H9 (cell line): ENCODE data around the gene NUDT3. TPM values are rescaled to one million over a fixed set of nuclear protein-coding genes. Genes with fewer than 3 reads are reported as not detected.

ENCODE experiments used
- DNase-seq: peaks from one replicate; pipeline ENCODE4 v3.0.0-alpha.2; 2017
- H2AFZ ChIP-seq: one replicate; pipeline ENCODE4 v1.6.1; 2013; ENCODE audit warnings: mild to moderate bottlenecking, low read length, control low read depth, moderate library complexity
- H2AK5ac ChIP-seq: 2 replicates; pipeline ENCODE4 v1.6.1; 2013; ENCODE audit warnings: low read length, control low read depth, mixed read lengths; ENCODE audit not compliant: insufficient read length
- H2BK120ac ChIP-seq: one replicate; pipeline ENCODE4 v1.6.1; 2013; ENCODE audit warnings: low read depth, mild to moderate bottlenecking, low read length, control low read depth, inconsistent platforms; ENCODE audit not compliant: poor library complexity, severe bottlenecking
- H2BK12ac ChIP-seq: 2 replicates; pipeline ENCODE4 v1.6.1; 2013; ENCODE audit warnings: low read length, control low read depth, mixed read lengths, low read depth; ENCODE audit not compliant: insufficient read length
- H2BK15ac ChIP-seq: 2 replicates; pipeline ENCODE4 v1.6.1; 2013; ENCODE audit warnings: low read depth, low read length, control low read depth
- H2BK20ac ChIP-seq: one replicate; pipeline ENCODE4 v1.6.1; 2013; ENCODE audit warnings: low read depth, mild to moderate bottlenecking, low read length, control low read depth, inconsistent platforms; ENCODE audit not compliant: poor library complexity, severe bottlenecking
- H2BK5ac ChIP-seq: 2 replicates; pipeline ENCODE4 v1.6.1; 2013; ENCODE audit warnings: low read length, control low read depth, mixed read lengths; ENCODE audit not compliant: insufficient read length
- H3K14ac ChIP-seq: 2 replicates; pipeline ENCODE4 v1.6.1; 2013; ENCODE audit warnings: low read length, control low read depth; ENCODE audit not compliant: insufficient read depth
- H3K18ac ChIP-seq: 2 replicates; pipeline ENCODE4 v1.6.1; 2013; ENCODE audit warnings: low read depth, mild to moderate bottlenecking, mixed read lengths, low read length, control low read depth; ENCODE audit not compliant: insufficient read length
- H3K23ac ChIP-seq: 2 replicates; pipeline ENCODE4 v1.6.1; 2013; ENCODE audit warnings: low read length, control low read depth, mixed read lengths, low read depth; ENCODE audit not compliant: insufficient read length
- H3K23me2 ChIP-seq: 2 replicates; pipeline ENCODE4 v1.6.1; 2013; ENCODE audit warnings: low read depth, mild to moderate bottlenecking, mixed read lengths, low read length, control low read depth; ENCODE audit not compliant: insufficient read length, poor library complexity, severe bottlenecking
- H3K27ac ChIP-seq: 2 replicates; pipeline ENCODE4 v1.5.1; 2013; ENCODE audit warnings: low read length, control low read depth, mixed read lengths, low read depth; ENCODE audit not compliant: insufficient read length
- H3K27me3 ChIP-seq: 2 replicates; pipeline ENCODE4 v1.6.1; 2013; ENCODE audit warnings: low read length, control low read depth, inconsistent platforms; ENCODE audit not compliant: insufficient read depth
- H3K4ac ChIP-seq: 2 replicates; pipeline ENCODE4 v1.6.1; 2013; ENCODE audit warnings: low read depth, mild to moderate bottlenecking, control low read depth, inconsistent platforms, low read length, moderate library complexity
- H3K4me1 ChIP-seq: 2 replicates; pipeline ENCODE4 v1.6.1; 2013; ENCODE audit warnings: low read length, control low read depth, inconsistent platforms; ENCODE audit not compliant: insufficient read depth
- H3K4me2 ChIP-seq: 2 replicates; pipeline ENCODE4 v1.6.1; 2013; ENCODE audit warnings: low read length, control low read depth, mixed read lengths; ENCODE audit not compliant: insufficient read length, insufficient read depth
- H3K56ac ChIP-seq: 2 replicates; pipeline ENCODE4 v1.6.1; 2013; ENCODE audit warnings: low read depth, mild to moderate bottlenecking, mixed read lengths, low read length, control low read depth; ENCODE audit not compliant: insufficient read length
- H3K79me1 ChIP-seq: 2 replicates; pipeline ENCODE4 v1.6.1; 2013; ENCODE audit warnings: low read depth, mild to moderate bottlenecking, moderate library complexity, low read length, control low read depth, inconsistent platforms; ENCODE audit not compliant: insufficient read depth, poor library complexity, severe bottlenecking
- H3K79me2 ChIP-seq: 2 replicates; pipeline ENCODE4 v1.6.1; 2013; ENCODE audit warnings: low read length, control low read depth, inconsistent platforms; ENCODE audit not compliant: insufficient read depth
- H3K9ac ChIP-seq: 2 replicates; pipeline ENCODE4 v1.6.1; 2013; ENCODE audit warnings: low read length, control low read depth, mixed read lengths; ENCODE audit not compliant: insufficient read length; ENCODE audit errors: extremely low read depth
- H3K9me3 ChIP-seq: one replicate; pipeline ENCODE4 v1.6.1; 2013; ENCODE audit warnings: low read depth, low read length, inconsistent platforms; ENCODE audit not compliant: control insufficient read depth
- H3T11ph ChIP-seq: one replicate; pipeline ENCODE4 v1.6.1; 2013; ENCODE audit warnings: mild to moderate bottlenecking, low read length, control low read depth, inconsistent platforms
- H4K20me1 ChIP-seq: one replicate; pipeline ENCODE4 v1.6.1; 2013; ENCODE audit not compliant: control insufficient read depth, insufficient read length, insufficient read depth
- H4K5ac ChIP-seq: 2 replicates; pipeline ENCODE4 v1.6.1; 2013; ENCODE audit warnings: low read depth, mild to moderate bottlenecking, mixed read lengths, low read length, control low read depth; ENCODE audit not compliant: insufficient read length
- H4K8ac ChIP-seq: replicated peaks from 2 replicates; pipeline ENCODE4 v1.6.1; 2013; ENCODE audit warnings: low read length, control low read depth, mixed read lengths, low read depth; ENCODE audit not compliant: insufficient read length
- H4K91ac ChIP-seq: 2 replicates; pipeline ENCODE4 v1.6.1; 2013; ENCODE audit warnings: low read depth, mild to moderate bottlenecking, moderate library complexity, mixed read lengths, low read length, control low read depth; ENCODE audit not compliant: insufficient read length
- H3K27ac Mint-ChIP-seq, 3 experiments: 2 replicates in 2 of 3; 3 replicates in 1 of 3; pipeline ENCODE4 v1.8.0; 2020 to 2021; ENCODE audit warnings: mixed read lengths in 3 of 3, mild to moderate bottlenecking in 1 of 3, moderate library complexity in 1 of 3
- H3K27me3 Mint-ChIP-seq: 2 replicates; pipeline ENCODE4 v1.8.0; 2021; ENCODE audit warnings: low read depth, mild to moderate bottlenecking, moderate library complexity, mixed read lengths
- H3K36me3 Mint-ChIP-seq, 3 experiments: 2 replicates in 2 of 3; 3 replicates in 1 of 3; pipeline ENCODE4 v1.8.0; 2020 to 2021; ENCODE audit warnings: low read depth in 3 of 3, mixed read lengths in 3 of 3; ENCODE audit not compliant: insufficient read depth in 1 of 3
- H3K4me1 Mint-ChIP-seq, 2 experiments: 2 replicates each; pipeline ENCODE4 v1.8.0; 2020; ENCODE audit warnings: mixed read lengths in 2 of 2
- H3K4me3 Mint-ChIP-seq, 2 experiments: 2 replicates in 1 of 2; 3 replicates in 1 of 2; pipeline ENCODE4 v1.8.0; 2020 to 2021; ENCODE audit warnings: mild to moderate bottlenecking in 2 of 2, mixed read lengths in 2 of 2, moderate library complexity in 1 of 2
- H3K9me3 Mint-ChIP-seq, 2 experiments: 2 replicates in 1 of 2; 3 replicates in 1 of 2; pipeline ENCODE4 v1.8.0; 2020; ENCODE audit warnings: mild to moderate bottlenecking in 2 of 2, mixed read lengths in 2 of 2, moderate library complexity in 1 of 2
- WGBS: extraction: QIAGEN DNeasy Blood & Tissue Kit; methylation state at CpG from one replicate; pipeline ENCODE4 v1.1.7; 2013; ENCODE audit warnings: missing lambda C conversion rate, low lambda C conversion rate, mixed read lengths; ENCODE audit not compliant: insufficient read length; ENCODE audit errors: extremely low coverage; 5-methylcytosine and 5-hydroxymethylcytosine counted together
- microRNA-seq: library from miRNA; unstranded; fragments of <30 nt; microRNA quantifications from one replicate; pipeline ENCODE4, GENCODE V29; 2020; ENCODE audit warnings: borderline microRNAs expressed
- total RNA-seq: library from RNA; stranded (reverse); gene quantifications from 2 replicates; pipeline ENCODE4 v1.2.1, GENCODE V29; 2021
- TF ChIP-seq, protein P1 (sequence below): fragments of 200-600 bp; sonication (generic); conservative IDR thresholded peaks from 3 replicates; pipeline ENCODE4 v1.8.0; 2021; ENCODE audit warnings: antibody characterized with exemption, mild to moderate bottlenecking

Gene NUDT3
- total RNA-seq, 1 experiment from 2014 or later: 23.6 TPM

DNA sequence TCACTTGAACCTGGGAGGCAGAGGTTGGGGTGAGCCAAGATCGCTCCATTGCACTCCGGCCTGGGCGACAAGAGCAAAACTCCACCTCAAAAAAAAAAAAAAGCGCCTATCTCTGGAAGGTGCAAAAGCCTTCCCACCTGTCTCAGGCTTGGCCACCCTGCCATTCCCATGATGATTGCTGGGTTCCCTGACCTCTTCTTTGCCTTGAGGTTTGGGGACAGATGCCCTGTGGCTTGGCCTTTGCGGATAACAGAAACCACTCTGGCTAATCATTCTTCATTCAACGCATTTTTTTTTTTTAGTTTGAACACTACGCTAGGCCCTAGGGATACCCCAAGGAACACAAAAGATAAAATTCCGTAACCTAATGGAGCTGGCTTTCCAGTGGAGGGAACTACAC is 162.6 kb downstream of the NUDT3 start:
- Histone ChIP-seq H4K91ac (no peak overlapping the region), H2BK15ac (no peak overlapping the region), H4K20me1 (no peaks in the 10 kb centered on the region), H3K4me2 (no peak overlapping the region), H3K23me2 (peaks cover 4% of the 10 kb centered on the region), H3K9me3 (no peaks in the 10 kb centered on the region), H3K56ac (no peak overlapping the region), H3K9ac (no peak overlapping the region), H3K4ac (no peak overlapping the region), H3K79me1 (no peaks in the 10 kb centered on the region), H3K14ac (no peak overlapping the region), H2BK120ac (no peak overlapping the region), H4K8ac (no peak overlapping the region), H2BK12ac (no peak overlapping the region), H3K27ac (no peak overlapping the region), H2BK20ac (no peak overlapping the region), H3K18ac (no peak overlapping the region), H4K5ac (no peak overlapping the region), H3K27me3 (no peaks in the 10 kb centered on the region), H3K4me1 (peaks cover 19% of the 10 kb centered on the region; the same call in 1 of the 2 replicates), H3K23ac (no peak overlapping the region), H3K79me2 (no peaks in the 10 kb centered on the region), H2BK5ac (no peak overlapping the region), H2AFZ (no peak overlapping the region), H2AK5ac (no peak overlapping the region), H3T11ph (no peak overlapping the region)
- Mint-ChIP-seq H3K27ac (no peak overlapping the region), H3K36me3 (no peaks in the 10 kb centered on the region), H3K27me3 (no peaks in the 10 kb centered on the region; the same call in 1 of the 2 replicates), H3K9me3 (no peaks in the 10 kb centered on the region; a peak in 1 of 5 replicates), H3K4me3 (no peak overlapping the region), H3K4me1 (peaks cover 39 to 49% of the 10 kb centered on the region in 2 experiments)
- WGBS: no CpG with 5 or more reads among the region's 8 CpGs
- no peak for DNase-seq
- TF ChIP-seq, protein P1, sequence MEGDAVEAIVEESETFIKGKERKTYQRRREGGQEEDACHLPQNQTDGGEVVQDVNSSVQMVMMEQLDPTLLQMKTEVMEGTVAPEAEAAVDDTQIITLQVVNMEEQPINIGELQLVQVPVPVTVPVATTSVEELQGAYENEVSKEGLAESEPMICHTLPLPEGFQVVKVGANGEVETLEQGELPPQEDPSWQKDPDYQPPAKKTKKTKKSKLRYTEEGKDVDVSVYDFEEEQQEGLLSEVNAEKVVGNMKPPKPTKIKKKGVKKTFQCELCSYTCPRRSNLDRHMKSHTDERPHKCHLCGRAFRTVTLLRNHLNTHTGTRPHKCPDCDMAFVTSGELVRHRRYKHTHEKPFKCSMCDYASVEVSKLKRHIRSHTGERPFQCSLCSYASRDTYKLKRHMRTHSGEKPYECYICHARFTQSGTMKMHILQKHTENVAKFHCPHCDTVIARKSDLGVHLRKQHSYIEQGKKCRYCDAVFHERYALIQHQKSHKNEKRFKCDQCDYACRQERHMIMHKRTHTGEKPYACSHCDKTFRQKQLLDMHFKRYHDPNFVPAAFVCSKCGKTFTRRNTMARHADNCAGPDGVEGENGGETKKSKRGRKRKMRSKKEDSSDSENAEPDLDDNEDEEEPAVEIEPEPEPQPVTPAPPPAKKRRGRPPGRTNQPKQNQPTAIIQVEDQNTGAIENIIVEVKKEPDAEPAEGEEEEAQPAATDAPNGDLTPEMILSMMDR: no peak

Small RNA genes lying within 50 kb of the gene (microRNA-seq; reads per million reads assigned to microRNA genes)
- gene MIR6835: not detected

Other genes with a start within 250 kb of the NUDT3 start
- 5.3 and 5.6 TPM in 2 replicates for gene GRM4, start 246.6 kb downstream of the NUDT3 start, total RNA-seq
- 2,116 and 2,191 TPM in 2 replicates for gene HMGA1, start 155.8 kb downstream of the NUDT3 start, total RNA-seq
- 5.1 and 5.4 TPM in 2 replicates for gene SMIM29, start 143.7 kb downstream of the NUDT3 start, total RNA-seq
- gene RPS10, start 33.4 kb upstream of the NUDT3 start, total RNA-seq: 2,330 and 2,392 TPM in 2 replicates
- 7.0 and 7.6 TPM in 2 replicates for gene PACSIN1, start 73.4 kb upstream of the NUDT3 start, total RNA-seq
- gene SPDEF, start 163.7 kb upstream of the NUDT3 start, total RNA-seq: 0.15 and 0.22 TPM in 2 replicates